ENCODE measurements around the gene SEMA3D. TPM values are rescaled to one million over a fixed set of nuclear protein-coding genes. Genes with fewer than 3 reads are reported as not detected.

The SEMA3D gene
- total RNA-seq, 4 donors from 2014 or later, result 5.2 to 15.7 (median 6.2) TPM

GRCh38 chr7:84950836-84951235, 236.0 kb downstream of the SEMA3D start:
- DNase-seq (ENCODE audit: low spot score) (no peak), ATAC-seq (ENCODE audit: low FRiP score) (no peak)
- TF ChIP-seq CTCF (IDR thresholded peaks at IDR 0.05), result no peak

- DNase-seq (ENCODE audit: low spot score), result no peak
- no peak for ATAC-seq (ENCODE audit: low FRiP score)
- no peak for TF ChIP-seq CTCF (IDR thresholded peaks at IDR 0.05)
Observed at GRCh38 chr7:84949501-84949900, 237.4 kb downstream of the SEMA3D start.

- ATAC-seq (ENCODE audit: low FRiP score), result no peak
- no peak for TF ChIP-seq CTCF (IDR thresholded peaks at IDR 0.05)
- no peak for DNase-seq (ENCODE audit: low spot score)
Observed at GRCh38 chr7:84949067-84949466, 237.8 kb downstream of the SEMA3D start.

- TF ChIP-seq CTCF (IDR thresholded peaks at IDR 0.05), result no peak
- ATAC-seq (ENCODE audit: low FRiP score) (no peak), DNase-seq (ENCODE audit: low spot score) (no peak)
Observed at GRCh38 chr7:84948634-84949033, 238.2 kb downstream of the SEMA3D start.

- no peak for TF ChIP-seq CTCF (IDR thresholded peaks at IDR 0.05)
- DNase-seq (ENCODE audit: low spot score), result no peak
- no peak for ATAC-seq (ENCODE audit: low FRiP score)
Observed at GRCh38 chr7:84946549-84946948, 240.3 kb downstream of the SEMA3D start.

Data from omental fat pad (tissue), 4 donors.